GM10266 (cell line): ENCODE measurements around the gene PBX3.

Experiments used
- DNase-seq: peaks from one replicate; pipeline ENCODE4 v3.0.0; 2012; ENCODE audit errors: extremely low spot score
- CTCF ChIP-seq: IDR thresholded peaks from 2 replicates; pipeline ENCODE4 v1.5.1; 2012; ENCODE audit warnings: mild to moderate bottlenecking, low read depth; ENCODE audit not compliant: control insufficient read depth, insufficient read depth; ENCODE audit errors: missing control alignments

The PBX3 gene

GRCh38 chr9:125989090-125989501 is 241.9 kb downstream of the PBX3 start:
- DNase-seq = no peak
- no peak for TF ChIP-seq CTCF

GRCh38 chr9:125989524-125990180 is 242.5 kb downstream of the PBX3 start:
- TF ChIP-seq CTCF = no peak
- DNase-seq = no peak

- no peak for DNase-seq
- no peak for TF ChIP-seq CTCF
These were observed 243.1 kb downstream of the PBX3 start for GRCh38 chr9:125990186-125990792.

GRCh38 chr9:125990793-125991220 is 243.6 kb downstream of the PBX3 start:
- TF ChIP-seq CTCF = no peak
- DNase-seq = no peak

GRCh38 chr9:125991886-125992529 is 244.8 kb downstream of the PBX3 start:
- TF ChIP-seq CTCF = no peak
- DNase-seq = no peak

GRCh38 chr9:125992557-125992956 is 245.4 kb downstream of the PBX3 start:
- no peak for DNase-seq
- TF ChIP-seq CTCF = no peak

- TF ChIP-seq CTCF = no peak
- no peak for DNase-seq
These were observed 246.3 kb downstream of the PBX3 start for GRCh38 chr9:125993466-125993865.
